NT2/D1 (cell line): ENCODE data around the gene HYOU1.
"Not testable (repeated sequence)": the region's sequence is repeated elsewhere in the genome, so short reads cannot be mapped to it uniquely, and the experiment has no call there.

Experiments
- SUZ12 ChIP-seq: IDR thresholded peaks from 2 replicates; pipeline ENCODE4 v1.6.1; 2011; ENCODE audit not compliant: insufficient read length, insufficient read depth; ENCODE audit errors: extremely low read depth
- YY1 ChIP-seq: IDR thresholded peaks from 2 replicates; pipeline ENCODE4 v1.6.1; 2011; ENCODE audit not compliant: insufficient read length, insufficient read depth

- TF ChIP-seq YY1, SUZ12: not testable (repeated sequence)
These were observed 23.6 kb downstream of the HYOU1 start for GRCh38 chr11:119033421-119033820.
